IPS-18c (cell line): Measurements from ENCODE around the gene ACVR1.

Experiments used
- H3K4me3 ChIP-seq: 2 replicates; pipeline ENCODE4 v1.7.0; 2013; ENCODE audit warnings: low read depth, mild to moderate bottlenecking, low read length, moderate library complexity; ENCODE audit not compliant: insufficient read depth
- H3K9me3 ChIP-seq: one replicate; pipeline ENCODE4 v1.6.1; 2013; ENCODE audit warnings: mild to moderate bottlenecking, low read length, moderate library complexity; ENCODE audit not compliant: control insufficient read depth, insufficient read depth

Gene ACVR1

DNA sequence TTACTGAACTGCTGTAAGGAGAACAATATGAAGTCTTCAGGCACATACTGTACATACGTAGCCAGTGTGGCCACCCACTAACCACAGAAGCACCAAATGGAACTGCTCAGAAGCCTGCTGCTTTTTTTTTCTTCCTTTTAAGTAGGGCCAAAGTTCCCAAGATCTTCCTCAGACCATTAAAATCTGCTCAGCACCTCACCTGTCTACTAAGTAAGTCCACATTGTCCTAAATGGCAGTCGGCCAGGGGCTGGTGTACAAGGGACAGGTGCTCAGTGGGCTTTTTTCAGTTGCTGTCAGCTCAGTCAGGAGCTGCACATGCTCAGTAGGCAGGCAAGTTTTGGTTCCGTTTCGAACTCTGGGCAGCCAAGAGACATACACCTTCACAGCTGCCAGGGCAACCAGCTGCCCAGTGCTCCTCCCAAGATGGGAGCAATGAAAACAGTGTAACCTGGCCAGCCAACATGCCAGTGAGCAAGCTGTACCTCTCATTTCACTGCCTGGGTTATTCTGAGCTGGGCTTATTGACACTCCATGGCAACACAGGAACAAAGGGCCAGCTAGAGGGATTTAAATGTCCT, 86.1 kb downstream of the ACVR1 start:
- H3K4me3 ChIP-seq = no peak overlapping the region
- H3K9me3 ChIP-seq = no peaks in the 10 kb centered on the region

DNA sequence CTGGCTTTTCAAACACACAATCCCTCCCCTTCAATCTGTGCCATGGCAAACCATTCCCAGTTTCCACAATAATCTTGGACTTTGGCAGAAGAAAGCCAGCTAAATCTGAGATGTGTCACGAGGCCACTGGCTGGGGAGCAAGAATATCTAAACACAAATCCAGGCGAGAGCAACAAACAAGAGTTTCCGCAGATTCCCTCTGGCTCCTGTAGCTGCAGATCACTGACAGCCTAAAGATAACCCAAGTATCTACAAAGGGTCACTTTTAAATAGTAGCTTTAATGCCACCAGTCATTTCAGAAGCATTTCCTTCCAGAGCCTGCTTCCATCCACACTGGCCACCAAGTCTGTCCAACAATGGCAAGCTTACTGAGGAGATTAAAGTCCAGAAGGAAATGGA, 86.9 kb downstream of the ACVR1 start:
- Histone ChIP-seq H3K4me3 (no peak overlapping the region), H3K9me3 (no peaks in the 10 kb centered on the region)

DNA sequence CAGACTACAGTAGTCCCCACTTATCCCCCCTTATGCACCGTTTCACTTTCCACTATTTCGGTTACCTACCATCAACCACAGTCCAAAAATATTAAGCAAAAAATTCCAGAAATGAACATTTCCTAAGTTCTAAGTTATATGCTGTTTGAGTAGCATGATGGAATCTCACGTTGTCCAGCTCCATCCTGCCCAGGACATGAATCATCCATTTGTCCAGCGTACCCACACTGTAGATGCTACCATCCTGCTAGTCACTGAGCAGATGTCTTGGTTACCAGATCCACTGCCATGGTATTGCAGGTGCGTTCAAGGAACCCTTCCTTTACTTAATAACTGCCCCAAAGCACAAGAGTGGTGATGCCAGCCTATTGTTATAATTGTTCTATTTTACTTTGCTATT, 87.9 kb downstream of the ACVR1 start:
- Histone ChIP-seq H3K4me3 (no peak overlapping the region), H3K9me3 (no peaks in the 10 kb centered on the region)

DNA sequence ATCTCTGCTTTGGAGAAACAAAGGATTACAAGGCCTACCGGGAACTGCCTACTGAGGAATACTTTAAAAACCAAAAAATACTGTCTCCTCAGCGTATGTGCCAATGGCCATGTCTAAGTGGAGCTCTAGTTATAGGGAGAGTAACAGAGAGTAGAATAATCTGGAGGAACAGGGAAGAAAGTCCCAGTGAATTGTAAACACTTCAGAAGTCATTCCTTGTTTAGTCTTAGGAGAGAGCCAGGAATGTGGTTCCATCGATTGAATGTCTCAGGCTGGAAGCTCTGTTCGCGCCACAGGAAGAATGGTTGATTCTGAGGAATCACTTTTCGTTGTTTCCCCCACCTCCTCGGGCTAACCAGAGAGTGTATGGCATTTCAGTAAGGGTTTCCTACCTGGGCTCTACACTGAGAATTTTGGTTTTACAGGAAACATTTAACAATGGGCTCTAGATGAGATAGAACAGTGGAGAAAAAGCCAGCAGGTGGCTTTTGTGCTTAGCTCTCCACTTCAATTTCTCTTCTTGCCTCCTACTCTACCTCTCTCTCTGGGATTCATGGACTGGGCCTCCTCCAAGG, 88.7 kb downstream of the ACVR1 start:
- no peaks in the 10 kb centered on the region for H3K9me3 ChIP-seq

DNA sequence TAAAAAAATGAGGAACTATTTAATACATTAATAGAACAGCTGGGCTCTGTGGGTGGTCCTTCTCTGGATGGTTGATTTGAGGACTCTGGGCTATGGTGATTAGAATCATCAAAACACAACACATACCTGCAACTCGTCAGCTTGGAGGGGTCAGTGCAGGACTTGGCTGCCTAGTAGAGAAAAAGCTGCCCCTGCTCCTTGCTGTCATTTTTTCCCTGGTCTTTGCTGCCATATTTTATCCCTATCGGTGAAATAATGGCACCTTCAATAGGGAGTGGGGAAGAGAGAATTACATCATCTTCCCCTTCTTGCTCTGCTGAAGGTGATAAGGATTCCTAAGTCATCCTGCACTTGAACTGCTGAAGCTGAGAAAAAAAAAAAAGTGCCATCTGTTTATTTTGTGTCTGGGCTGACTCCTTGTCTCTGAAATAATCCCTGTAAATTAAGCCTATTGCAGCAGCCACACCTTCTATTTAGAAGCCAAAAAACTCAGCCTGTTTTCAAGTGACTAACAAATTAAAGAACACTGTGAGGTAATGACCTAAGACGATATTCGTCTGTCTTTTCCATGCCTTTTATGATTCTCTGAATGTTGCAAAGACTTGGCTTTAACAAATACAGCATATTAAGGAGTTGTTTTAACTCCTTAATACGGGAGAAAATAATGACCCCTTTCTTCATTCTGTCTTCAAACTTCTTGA, 89.3 kb downstream of the ACVR1 start:
- no peak overlapping the region for H3K4me3 ChIP-seq
- H3K9me3 ChIP-seq = no peaks in the 10 kb centered on the region

More for the DNA sequence above, 88.7 kb downstream of the ACVR1 start:
- no peak overlapping the region for H3K4me3 ChIP-seq

DNA sequence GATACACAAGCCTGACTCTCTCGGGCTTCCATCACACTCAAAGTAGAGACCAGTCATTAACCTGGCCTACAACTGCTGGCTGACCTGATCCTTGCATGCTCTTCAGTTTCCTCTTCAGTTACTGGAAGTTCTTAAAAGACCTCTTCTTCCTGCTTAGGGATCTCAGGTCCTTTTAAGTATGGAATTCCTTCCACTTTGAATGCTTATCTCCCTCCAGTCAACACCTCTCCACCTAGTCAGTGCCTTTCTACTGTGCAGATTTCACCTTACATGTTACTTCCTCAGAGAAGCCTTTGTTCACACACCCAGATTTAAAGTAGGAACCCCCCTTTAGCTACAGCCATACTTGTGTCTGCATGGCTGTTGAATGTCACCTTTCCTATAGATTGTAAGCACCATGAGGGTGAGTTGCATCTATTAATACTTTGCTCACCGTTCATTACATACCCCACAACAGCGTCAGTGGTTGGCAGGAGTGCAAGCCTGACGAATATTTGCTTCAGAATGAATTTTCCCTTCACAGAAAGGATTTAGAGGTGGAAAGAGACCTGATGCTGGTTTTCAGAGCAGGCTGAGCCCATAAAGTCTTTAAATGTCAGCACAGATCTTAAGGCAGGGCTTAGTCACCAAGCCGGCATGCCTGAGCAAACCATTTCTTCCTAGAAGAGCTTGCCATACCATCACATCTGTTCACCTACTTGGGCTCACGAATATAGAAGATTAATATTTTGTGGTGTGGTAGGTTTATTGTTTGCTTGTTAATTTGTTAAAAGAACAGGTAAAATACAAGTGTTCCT, 90.1 kb downstream of the ACVR1 start:
- no peaks in the 10 kb centered on the region for H3K9me3 ChIP-seq
- no peak overlapping the region for H3K4me3 ChIP-seq

DNA sequence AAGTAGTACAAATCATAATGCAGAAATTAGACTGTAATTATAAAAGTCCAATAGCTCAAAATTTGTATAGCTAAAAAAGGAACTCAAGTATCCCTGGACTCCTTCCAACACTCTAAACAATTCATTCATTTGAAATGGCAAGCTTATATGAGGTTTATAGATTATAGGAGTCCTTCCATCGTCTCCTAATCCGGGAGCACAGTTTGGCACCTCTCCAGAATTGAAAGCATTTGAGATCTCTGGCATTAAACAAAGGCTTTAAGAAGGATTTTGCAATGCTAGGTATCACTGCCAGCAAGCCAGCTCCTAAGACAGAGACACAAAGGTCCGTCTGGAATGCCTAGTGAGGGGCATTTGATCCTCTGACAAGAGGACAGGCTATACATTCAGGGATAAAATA, 90.9 kb downstream of the ACVR1 start:
- no peak overlapping the region for H3K4me3 ChIP-seq
- H3K9me3 ChIP-seq = no peaks in the 10 kb centered on the region

DNA sequence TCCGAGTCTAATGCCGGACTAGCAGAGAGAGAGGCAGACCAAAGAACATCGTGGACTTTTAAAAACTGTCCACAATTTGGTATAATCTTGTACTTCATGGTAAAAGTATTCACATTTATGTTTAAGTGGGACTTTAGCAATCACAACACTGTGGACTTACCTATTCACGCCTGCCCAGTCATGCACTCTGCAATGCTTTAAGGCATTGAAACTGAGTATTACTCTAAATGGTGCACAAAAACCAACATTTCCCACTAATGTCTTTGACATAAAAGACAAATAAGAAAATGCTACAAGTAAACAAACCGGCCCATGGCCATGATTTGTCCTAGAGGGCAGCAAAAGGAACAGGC, 91.3 kb downstream of the ACVR1 start:
- no peaks in the 10 kb centered on the region for H3K9me3 ChIP-seq
- H3K4me3 ChIP-seq = no peak overlapping the region

DNA sequence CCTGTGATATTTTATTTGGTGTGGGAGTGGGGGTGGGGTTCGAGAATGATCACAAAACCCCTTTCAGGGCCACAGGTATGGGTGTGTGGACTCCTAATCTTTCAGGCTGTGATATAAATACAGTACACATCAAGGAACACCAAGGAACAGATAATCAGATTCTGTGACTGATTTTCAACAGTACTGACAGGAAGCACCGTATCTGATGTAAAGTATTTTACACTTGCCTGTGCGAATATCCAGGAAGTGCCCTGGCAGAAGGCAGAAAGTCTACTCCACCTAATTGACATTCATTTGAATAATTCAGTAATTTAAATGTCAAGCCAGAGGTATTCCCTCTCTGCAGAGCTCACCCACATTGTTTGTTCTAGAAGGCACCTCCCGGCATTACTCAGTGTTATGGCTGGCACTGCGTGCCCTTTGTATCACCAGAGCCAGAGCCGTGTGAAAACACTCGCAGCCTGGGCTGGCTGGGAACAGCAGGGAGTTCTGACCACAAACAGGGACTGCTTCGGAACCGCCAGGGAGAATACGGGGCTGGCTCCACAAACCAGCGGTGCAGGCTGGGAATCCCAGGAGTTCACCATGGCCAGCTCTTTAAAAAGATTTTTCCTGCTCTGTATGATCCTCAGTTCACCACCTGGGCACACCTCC, 91.8 kb downstream of the ACVR1 start:
- Histone ChIP-seq H3K9me3 (no peaks in the 10 kb centered on the region), H3K4me3 (no peak overlapping the region)

DNA sequence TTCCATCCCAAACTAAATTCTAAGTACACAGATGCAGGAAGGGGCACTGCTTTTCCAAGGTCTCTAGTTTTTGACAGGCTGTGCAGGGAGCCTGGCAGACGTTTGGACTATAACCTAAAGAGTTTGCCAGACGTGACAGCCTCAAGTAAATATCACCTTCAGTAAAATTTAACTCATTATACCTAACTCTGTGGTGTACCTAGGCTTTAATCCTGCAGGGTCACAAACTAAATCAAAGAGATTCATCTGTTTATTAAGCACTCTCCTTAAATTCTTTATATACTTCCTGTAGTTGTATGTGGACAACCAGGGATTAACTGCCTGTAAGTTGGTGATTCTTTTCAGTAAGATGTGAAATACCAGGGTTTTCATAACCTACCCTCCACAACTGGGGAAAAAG, 92.9 kb downstream of the ACVR1 start:
- Histone ChIP-seq H3K9me3 (no peaks in the 10 kb centered on the region), H3K4me3 (no peak overlapping the region)

DNA sequence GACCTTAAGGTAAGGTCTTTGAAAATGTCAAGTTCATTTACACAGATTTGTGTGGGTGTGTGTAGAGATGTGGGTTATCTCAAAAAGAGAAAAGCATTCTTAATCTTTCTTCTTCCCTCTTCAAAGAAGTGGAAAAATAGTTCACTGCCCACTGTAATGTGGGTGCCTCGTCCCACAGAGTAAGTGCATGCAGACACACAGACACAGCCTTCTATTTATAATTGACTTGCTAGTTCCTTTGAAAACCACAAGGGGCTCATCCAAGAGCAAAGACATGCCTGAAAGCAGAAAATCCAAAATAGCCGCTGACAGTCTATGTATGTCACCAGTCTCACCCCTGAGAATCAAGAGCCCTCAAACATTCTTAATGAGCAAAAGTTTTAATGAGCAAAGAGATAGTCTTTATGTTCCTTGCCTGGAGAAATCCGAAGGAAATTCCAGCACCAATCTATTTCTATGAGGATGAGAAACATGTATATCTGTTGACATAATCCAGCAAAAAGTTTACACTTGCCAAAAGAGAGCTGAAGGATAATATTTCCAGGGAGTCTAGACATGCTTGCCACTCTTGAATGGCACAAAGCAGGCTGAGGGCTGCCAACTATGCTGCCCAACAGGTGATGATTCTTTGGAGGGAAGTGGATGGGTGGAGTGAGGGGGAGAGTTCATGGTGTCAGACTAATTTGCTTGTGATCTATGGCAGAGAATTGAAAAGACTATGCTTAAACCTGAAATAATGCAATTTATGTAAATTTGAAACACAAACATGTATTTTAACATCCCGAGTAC, 93.9 kb downstream of the ACVR1 start:
- Histone ChIP-seq H3K9me3 (no peaks in the 10 kb centered on the region), H3K4me3 (no peak overlapping the region)

DNA sequence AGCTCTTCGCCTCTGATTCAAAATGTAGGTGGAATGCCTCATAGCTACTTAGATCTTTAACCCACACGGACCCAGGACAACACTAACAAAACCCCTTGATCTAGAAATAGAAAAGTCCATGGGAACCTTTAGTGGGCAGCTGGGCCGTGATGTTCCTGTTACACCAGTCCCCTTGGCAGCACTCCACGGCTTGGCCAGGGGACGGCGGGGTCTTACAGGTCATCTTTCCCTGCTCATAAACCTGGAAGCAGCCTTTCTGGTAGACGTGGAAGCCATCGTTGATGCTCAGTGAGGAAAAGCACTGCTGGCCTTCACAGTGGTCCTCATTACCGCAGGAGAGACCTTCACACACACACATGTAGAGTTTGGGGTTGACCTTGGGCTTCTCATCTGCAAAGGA, 95.9 kb downstream of the ACVR1 start:
- no peak overlapping the region for H3K4me3 ChIP-seq
- no peaks in the 10 kb centered on the region for H3K9me3 ChIP-seq

DNA sequence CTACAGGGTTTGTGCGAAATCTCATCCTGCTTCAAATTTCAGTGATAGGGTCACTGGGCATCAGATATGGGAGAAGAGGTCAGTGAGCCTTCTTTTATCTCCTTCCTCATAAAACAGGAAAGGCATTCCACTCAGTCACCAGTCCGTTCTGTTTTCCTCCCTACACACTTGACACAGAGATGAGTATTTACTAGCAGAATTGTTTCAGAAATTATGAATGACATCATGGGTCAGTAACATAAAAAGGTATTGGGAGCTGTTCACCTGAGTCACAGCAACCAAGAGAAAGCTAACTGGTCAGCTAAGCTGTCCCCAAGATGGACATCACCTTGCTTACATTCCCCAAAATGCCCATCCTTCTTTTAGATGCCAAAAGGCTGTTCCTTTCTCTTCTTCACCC, 96.3 kb downstream of the ACVR1 start:
- no peak overlapping the region for H3K4me3 ChIP-seq

DNA sequence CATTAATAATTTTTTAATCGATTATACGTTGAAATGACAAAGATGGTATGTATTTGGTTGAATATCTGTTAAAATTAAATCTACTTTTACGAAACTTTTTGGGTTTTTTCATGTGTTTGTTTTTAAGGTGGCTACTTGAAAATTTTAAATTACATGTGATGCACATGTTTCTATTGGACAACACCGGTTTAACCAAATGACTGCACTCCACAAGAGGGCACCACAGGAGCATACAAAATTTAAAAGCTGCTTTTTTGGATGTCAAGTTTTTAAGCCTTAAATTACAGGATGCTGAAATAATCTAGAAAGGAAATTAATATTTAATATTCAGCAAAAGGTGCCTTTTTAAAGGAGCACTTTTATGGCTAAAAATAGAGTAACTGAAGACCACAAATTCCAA, 98.7 kb downstream of the ACVR1 start:
- Histone ChIP-seq H3K4me3 (no peak overlapping the region), H3K9me3 (no peaks in the 10 kb centered on the region)

More for the DNA sequence above, 96.3 kb downstream of the ACVR1 start:
- H3K9me3 ChIP-seq = no peaks in the 10 kb centered on the region

DNA sequence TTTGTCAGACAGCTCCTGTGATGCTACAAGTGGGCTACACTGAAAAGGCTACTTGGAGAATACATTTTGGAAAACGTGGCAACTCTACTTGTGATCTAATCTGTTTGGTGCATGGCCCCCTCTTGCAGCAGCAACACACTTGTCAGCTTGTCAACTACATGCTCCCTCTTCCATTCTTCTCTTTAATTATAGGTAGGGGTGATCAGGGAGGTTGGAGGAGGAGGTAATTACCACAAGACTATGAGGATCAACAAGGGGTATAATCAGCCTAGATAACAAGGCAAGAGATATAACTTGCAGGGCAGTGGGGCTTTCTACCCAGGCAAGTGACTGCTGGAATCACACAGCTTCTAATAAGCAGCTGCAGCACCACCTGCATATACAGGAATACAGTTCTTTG, 104.9 kb downstream of the ACVR1 start:
- no peaks in the 10 kb centered on the region for H3K9me3 ChIP-seq
- H3K4me3 ChIP-seq = no peak overlapping the region

DNA sequence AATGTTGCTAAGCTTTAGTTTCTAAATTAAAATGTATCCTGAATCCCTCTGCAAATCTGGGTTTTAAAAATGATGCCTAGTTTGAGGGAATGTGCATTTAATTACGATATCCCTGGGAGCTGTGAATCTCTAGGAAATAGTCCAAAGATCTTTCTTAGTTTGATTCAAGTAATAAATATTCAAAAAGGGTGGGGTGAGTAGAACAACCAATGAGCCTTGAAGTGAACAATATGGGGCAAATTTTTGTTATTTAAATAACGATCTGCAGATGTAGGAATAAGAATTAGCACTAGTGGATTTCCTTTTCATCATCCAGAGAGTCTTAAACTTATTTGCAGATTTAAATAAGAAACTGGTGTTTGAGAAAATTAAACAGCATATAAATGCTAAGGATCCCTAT, 106.3 kb downstream of the ACVR1 start:
- H3K4me3 ChIP-seq = no peak overlapping the region
- no peaks in the 10 kb centered on the region for H3K9me3 ChIP-seq

DNA sequence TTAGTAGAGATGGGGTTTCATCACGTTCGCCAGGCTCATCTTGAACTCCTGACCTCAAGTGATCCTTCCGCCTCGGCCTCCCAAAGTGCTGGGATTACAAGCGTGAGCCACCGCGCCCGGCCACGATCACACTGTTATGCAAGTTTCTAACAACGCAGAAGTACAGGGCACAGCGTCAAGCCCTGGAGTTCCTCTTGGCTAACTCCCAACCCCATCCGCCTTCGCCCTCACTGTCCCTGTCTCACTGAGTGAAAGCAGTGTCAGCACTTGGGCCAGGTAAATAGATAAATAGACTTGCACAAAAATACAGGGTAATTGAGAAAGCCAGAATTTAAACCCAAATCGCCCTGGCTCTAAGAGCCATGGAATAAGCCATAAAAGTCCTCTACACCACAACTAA, 111.7 kb downstream of the ACVR1 start:
- H3K9me3 ChIP-seq = no peaks in the 10 kb centered on the region
- no peak overlapping the region for H3K4me3 ChIP-seq
